HepG2 (cell line): Measurements from ENCODE around the gene SESN1. TPM values are rescaled to one million over a fixed set of nuclear protein-coding genes. Genes with fewer than 3 reads are reported as not detected.

Source experiments
- AFF4 ChIP-seq: sonication (generic); formaldehyde crosslinking; IDR thresholded peaks from 2 replicates; pipeline ENCODE4 v1.4.0; 2020; ENCODE audit warnings: missing genetic modification reagents
- HOXD1 ChIP-seq: sonication (generic); formaldehyde crosslinking; IDR thresholded peaks from 2 replicates; pipeline ENCODE4 v1.5.0; 2020; ENCODE audit warnings: missing genetic modification reagents
- JARID2 ChIP-seq: sonication (generic); formaldehyde crosslinking; IDR thresholded peaks from 2 replicates; pipeline ENCODE4 v1.8.1; 2023; ENCODE audit warnings: missing genetic modification reagents, inconsistent platforms; ENCODE audit not compliant: insufficient replicate concordance
- MED1 ChIP-seq: sonication (generic); formaldehyde crosslinking; IDR thresholded peaks from 2 replicates; pipeline ENCODE4 v1.4.0; 2020; ENCODE audit warnings: missing genetic modification reagents
- MEF2D ChIP-seq: sonication (generic); formaldehyde crosslinking; IDR thresholded peaks from 2 replicates; pipeline ENCODE4 v1.5.1; 2020; ENCODE audit warnings: mild to moderate bottlenecking, missing genetic modification reagents
- MXD1 ChIP-seq: sonication (generic); formaldehyde crosslinking; IDR thresholded peaks from 2 replicates; pipeline ENCODE4 v1.4.0; 2020; ENCODE audit warnings: mild to moderate bottlenecking, missing genetic modification reagents
- NFYC ChIP-seq: IDR thresholded peaks from 2 replicates; pipeline ENCODE4 v1.6.1; 2016; ENCODE audit warnings: missing genetic modification reagents, missing compliant biosample characterization
- SAP130 ChIP-seq: IDR thresholded peaks from 2 replicates; pipeline ENCODE4 v1.6.1; 2016; ENCODE audit warnings: low read depth
- SIX1 ChIP-seq: sonication (generic); formaldehyde crosslinking; IDR thresholded peaks from 2 replicates; pipeline ENCODE4 v1.4.0; 2020; ENCODE audit warnings: missing genetic modification reagents, borderline replicate concordance
- TBX3 ChIP-seq: fragments of 450-650 bp; IDR thresholded peaks from 2 replicates; pipeline ENCODE4 v1.6.1; 2017; ENCODE audit warnings: antibody characterized with exemption, mild to moderate bottlenecking, inconsistent platforms, borderline replicate concordance
- ZNF570 ChIP-seq: sonication (generic); formaldehyde crosslinking; IDR thresholded peaks from 2 replicates; pipeline ENCODE4 v1.4.0; 2020; ENCODE audit warnings: mild to moderate bottlenecking, missing genetic modification reagents, borderline replicate concordance
- ZNF598 ChIP-seq: sonication (generic); formaldehyde crosslinking; IDR thresholded peaks from 2 replicates; pipeline ENCODE4 v1.5.1; 2020; ENCODE audit warnings: mild to moderate bottlenecking, missing genetic modification reagents, borderline replicate concordance
- polyA plus RNA-seq, 8 experiments: library from polyadenylated mRNA; depleted of rRNA in 3 of 8; stranded (reverse) in 7 of 8; unstranded in 1 of 8; fragments of >200 nt; fragmentation: Illumina TruSeq in 4 of 8; extraction: Trizol in 4 of 8; gene quantifications; 2 replicates each; pipeline versions ENCODE4 v1.2.1 to v1.2.3, GENCODE V29; 2011 to 2016; ENCODE audit warnings: low read depth in 4 of 8, missing spikeins in 1 of 8, mixed read lengths in 1 of 8; ENCODE audit not compliant: insufficient read depth in 1 of 8
- total RNA-seq, 5 experiments: library from RNA; depleted of rRNA; stranded (reverse); fragments of >200 nt; fragmentation: Illumina TruSeq; extraction: Trizol; gene quantifications; 2 replicates each; pipeline ENCODE4 v1.2.3, GENCODE V29; 2016; ENCODE audit warnings: low read depth in 1 of 5
- TF ChIP-seq, protein P1 (sequence below), 2 experiments: sonication (generic) in 1 of 2; formaldehyde crosslinking in 1 of 2; IDR thresholded peaks; 2 replicates each; pipeline versions ENCODE4 v1.6.1 to v1.9.0; 2014 to 2022; ENCODE audit warnings: antibody characterized with exemption in 1 of 2, borderline replicate concordance in 1 of 2, inconsistent platforms in 1 of 2, low read depth in 1 of 2, missing genetic modification reagents in 1 of 2
- TF ChIP-seq, protein P2 (sequence below): IDR thresholded peaks from 2 replicates; pipeline ENCODE4 v1.6.1; 2016; ENCODE audit warnings: mild to moderate bottlenecking, missing biosample characterization, missing genetic modification reagents
- TF ChIP-seq, protein P3 (sequence below): sonication (generic); formaldehyde crosslinking; IDR thresholded peaks from 2 replicates; pipeline ENCODE4 v1.9.0; 2021; ENCODE audit warnings: missing genetic modification reagents, borderline replicate concordance

The SESN1 gene
- total and polyA plus RNA-seq, 2 of the 13 experiments (the other 11 are each of a cell fraction or from before 2014, with no cell fraction given): 24.9 to 44.7 TPM

- TF ChIP-seq, protein P1, sequence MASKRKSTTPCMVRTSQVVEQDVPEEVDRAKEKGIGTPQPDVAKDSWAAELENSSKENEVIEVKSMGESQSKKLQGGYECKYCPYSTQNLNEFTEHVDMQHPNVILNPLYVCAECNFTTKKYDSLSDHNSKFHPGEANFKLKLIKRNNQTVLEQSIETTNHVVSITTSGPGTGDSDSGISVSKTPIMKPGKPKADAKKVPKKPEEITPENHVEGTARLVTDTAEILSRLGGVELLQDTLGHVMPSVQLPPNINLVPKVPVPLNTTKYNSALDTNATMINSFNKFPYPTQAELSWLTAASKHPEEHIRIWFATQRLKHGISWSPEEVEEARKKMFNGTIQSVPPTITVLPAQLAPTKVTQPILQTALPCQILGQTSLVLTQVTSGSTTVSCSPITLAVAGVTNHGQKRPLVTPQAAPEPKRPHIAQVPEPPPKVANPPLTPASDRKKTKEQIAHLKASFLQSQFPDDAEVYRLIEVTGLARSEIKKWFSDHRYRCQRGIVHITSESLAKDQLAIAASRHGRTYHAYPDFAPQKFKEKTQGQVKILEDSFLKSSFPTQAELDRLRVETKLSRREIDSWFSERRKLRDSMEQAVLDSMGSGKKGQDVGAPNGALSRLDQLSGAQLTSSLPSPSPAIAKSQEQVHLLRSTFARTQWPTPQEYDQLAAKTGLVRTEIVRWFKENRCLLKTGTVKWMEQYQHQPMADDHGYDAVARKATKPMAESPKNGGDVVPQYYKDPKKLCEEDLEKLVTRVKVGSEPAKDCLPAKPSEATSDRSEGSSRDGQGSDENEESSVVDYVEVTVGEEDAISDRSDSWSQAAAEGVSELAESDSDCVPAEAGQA (IDR thresholded peaks at IDR 0.05; ENCODE audit: low read depth): peak; percentile 65; the same call in 1 of the 2 replicates
- TF ChIP-seq, protein P1 (CRISPR knock-in tag; IDR thresholded peaks at IDR 0.05; ENCODE audit: borderline replicate concordance): no peak
- TF ChIP-seq MEF2D (CRISPR knock-in tag): no peak
- peak; percentile 61 for TF ChIP-seq SAP130 (CRISPR knock-in tag)
- TF ChIP-seq HOXD1: peak; percentile 23; the same call in 1 of the 2 replicates
- peak; percentile 58; the same call in 1 of the 2 replicates for TF ChIP-seq ZNF570 (CRISPR knock-in tag)
- TF ChIP-seq MXD1: peak; percentile 64; the same call in 1 of the 2 replicates
- TF ChIP-seq ZNF598 (CRISPR knock-in tag): no peak
- TF ChIP-seq NFYC (CRISPR knock-in tag): peak; percentile 87
- TF ChIP-seq TBX3: no peak
- TF ChIP-seq JARID2: no peak
- peak; percentile 32; the same call in 1 of the 2 replicates for TF ChIP-seq MED1
- no peak for TF ChIP-seq SIX1
- TF ChIP-seq, protein P2, sequence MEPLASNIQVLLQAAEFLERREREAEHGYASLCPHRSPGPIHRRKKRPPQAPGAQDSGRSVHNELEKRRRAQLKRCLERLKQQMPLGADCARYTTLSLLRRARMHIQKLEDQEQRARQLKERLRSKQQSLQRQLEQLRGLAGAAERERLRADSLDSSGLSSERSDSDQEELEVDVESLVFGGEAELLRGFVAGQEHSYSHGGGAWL: peak; percentile 59
- no peak for TF ChIP-seq AFF4
- TF ChIP-seq, protein P3, sequence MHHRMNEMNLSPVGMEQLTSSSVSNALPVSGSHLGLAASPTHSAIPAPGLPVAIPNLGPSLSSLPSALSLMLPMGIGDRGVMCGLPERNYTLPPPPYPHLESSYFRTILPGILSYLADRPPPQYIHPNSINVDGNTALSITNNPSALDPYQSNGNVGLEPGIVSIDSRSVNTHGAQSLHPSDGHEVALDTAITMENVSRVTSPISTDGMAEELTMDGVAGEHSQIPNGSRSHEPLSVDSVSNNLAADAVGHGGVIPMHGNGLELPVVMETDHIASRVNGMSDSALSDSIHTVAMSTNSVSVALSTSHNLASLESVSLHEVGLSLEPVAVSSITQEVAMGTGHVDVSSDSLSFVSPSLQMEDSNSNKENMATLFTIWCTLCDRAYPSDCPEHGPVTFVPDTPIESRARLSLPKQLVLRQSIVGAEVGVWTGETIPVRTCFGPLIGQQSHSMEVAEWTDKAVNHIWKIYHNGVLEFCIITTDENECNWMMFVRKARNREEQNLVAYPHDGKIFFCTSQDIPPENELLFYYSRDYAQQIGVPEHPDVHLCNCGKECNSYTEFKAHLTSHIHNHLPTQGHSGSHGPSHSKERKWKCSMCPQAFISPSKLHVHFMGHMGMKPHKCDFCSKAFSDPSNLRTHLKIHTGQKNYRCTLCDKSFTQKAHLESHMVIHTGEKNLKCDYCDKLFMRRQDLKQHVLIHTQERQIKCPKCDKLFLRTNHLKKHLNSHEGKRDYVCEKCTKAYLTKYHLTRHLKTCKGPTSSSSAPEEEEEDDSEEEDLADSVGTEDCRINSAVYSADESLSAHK (CRISPR knock-in tag): 0 out of 2 replicates have a peak, but pooled peaks have one; percentile 29
Measured at GRCh38 chr6:109009236-109009961, 85.2 kb downstream of the SESN1 start (continued).
